HG02884 (cell line): ENCODE measurements around the gene USP22.
"Not testable (repeated sequence)": the region's sequence is repeated elsewhere in the genome, so short reads cannot be mapped to it uniquely, and the experiment has no call there.

ENCODE experiments used
- ATAC-seq: cut with Tn5 transposase; IDR thresholded peaks from one replicate; pipeline ENCODE4 v1.9.1; 2021; ENCODE audit warnings: mild to moderate bottlenecking, moderate library complexity; ENCODE audit not compliant: unreplicated experiment

USP22 gene

DNA sequence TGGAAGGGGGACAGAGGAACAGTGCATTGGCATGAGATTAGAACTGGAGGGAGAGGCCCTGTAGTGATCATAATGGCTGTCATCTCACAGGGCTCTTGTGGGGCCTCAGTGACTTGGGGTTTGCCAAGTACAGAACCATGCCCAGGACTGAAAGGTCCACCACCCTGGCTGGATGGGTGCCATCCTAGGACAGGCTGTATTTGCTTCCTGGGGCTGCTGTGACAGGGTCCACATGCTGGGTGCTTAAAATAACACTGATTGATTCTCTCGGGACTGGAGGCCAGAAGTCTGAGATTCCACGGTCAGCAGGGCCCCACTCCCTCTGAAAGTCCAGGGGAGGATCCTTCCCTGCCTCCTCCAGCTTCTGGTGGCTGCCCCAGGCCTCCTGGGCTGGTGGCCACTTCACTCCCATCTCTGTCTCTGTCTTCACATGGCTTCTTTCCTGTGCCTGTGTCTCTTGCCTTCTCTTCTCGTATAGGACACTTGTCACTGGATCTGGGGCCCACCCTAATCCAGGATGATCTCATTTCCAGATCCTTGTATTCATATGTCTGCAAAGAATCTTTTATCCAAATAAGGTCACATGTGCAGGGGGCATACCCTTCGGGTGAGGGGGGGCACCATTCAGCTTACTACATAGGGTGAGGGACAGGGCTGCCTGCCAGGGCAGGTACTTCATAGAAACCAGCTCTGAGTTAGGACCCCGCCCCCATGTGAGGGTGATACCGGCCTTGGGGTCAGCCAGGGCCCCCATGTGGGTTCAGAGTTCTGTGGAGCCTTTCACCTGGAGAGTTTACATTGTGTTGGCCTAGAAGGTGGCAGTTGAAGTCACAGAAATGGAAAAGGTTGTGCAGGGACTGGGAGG lies 52.6 kb downstream of the USP22 start:
- ATAC-seq: no peak

DNA sequence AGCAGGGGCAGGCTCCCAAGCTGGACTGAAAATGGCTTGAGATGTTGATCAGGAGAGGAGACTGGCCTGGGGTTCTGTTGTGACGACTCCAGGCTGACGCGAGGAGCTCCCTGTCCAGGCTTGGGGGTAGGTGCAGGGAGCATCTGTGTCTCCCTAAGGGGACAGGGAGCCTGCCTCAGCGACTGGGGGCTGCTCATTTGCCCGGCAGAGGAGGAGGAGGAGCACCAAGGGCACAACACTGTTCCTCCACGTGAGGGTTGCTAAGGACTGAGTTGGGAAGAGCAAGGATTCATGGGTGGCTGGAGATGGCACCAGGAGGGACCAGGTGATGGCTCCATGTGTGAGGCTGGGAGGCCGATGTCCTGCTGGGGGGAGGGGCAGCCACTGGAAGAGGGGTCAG lies 53.3 kb downstream of the USP22 start:
- ATAC-seq: no peak

- no peak for ATAC-seq
Observed at GRCh38 chr17:20988896-20989295, 53.9 kb downstream of the USP22 start.

- no peak for ATAC-seq
Observed at GRCh38 chr17:20988001-20988636, 54.7 kb downstream of the USP22 start.

DNA sequence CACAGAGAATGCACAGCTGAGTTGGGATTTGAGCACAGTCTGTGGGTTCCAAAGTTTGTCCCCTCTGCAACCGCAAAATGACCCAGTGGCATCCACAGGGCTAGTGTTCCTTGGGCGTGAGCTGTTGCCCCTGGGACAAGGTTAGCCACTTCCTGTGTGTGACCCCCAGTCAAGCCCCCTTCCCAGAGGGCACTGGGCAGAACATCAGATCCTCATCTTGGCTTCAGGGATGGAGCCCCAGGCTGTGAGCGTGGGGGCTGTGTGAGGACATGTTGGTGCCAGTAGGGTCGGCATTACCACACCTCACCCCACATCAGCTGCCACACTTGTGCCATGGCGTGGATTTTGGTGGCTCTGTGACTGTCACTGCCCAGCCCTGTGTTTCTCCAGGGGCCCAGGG lies 55.3 kb downstream of the USP22 start:
- no peak for ATAC-seq

GRCh38 chr17:20986767-20987510 lies 55.9 kb downstream of the USP22 start:
- no peak for ATAC-seq

- ATAC-seq: no peak
Observed at GRCh38 chr17:20983359-20983637, 59.5 kb downstream of the USP22 start.

DNA sequence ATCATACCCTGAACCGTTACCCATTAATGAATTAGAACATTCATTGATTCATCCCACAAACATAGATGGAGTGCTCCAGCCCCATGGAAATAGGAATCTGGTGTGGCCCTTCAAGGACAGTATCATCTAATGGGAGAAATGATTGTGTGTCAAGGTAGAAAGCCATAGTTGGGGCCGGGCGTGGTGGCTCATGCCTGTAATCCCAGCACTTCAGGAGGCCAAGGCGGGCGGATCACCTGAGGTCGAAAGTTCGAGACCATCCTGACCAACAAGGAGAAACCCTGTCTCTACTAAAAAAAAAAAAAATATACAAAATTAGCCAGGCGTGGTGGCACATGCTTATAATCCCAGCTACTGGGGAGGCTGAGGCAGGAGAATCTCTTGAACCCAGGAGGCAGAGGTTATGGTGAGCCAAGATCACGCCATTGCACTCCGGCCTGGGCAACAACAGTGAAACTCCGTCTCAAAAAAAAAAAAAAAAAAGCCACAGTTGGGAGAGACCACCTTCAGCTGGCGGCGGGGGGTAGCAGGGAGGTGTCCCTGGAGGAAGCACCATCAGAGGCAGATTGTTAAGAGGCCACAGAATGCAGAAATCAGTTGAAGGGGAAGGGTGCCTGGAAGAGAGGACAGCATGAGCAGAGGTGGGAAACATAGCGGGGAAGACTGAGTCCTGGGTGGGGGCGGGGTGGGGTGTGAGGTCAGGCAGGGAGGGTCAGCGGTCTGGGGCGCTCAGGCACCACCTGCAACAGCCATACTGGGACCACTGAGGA lies 60.0 kb downstream of the USP22 start:
- ATAC-seq: no peak

GRCh38 chr17:20981046-20981920 lies 61.5 kb downstream of the USP22 start:
- ATAC-seq: no peak

DNA sequence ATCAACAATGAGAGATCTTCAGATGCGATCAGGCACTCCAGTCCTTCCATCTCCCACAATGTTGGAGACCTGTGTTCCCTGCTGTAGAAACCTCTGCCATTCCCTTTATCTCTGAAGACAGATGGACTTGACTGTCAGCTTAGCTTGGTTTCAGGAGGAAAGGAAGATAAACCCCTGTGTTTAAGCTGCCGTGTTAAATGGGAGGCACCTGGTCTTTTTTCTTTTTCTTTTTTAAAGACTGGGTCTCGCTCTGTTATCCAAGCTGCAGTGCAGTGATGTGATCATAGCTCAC lies 63.1 kb downstream of the USP22 start:
- ATAC-seq: no peak

DNA sequence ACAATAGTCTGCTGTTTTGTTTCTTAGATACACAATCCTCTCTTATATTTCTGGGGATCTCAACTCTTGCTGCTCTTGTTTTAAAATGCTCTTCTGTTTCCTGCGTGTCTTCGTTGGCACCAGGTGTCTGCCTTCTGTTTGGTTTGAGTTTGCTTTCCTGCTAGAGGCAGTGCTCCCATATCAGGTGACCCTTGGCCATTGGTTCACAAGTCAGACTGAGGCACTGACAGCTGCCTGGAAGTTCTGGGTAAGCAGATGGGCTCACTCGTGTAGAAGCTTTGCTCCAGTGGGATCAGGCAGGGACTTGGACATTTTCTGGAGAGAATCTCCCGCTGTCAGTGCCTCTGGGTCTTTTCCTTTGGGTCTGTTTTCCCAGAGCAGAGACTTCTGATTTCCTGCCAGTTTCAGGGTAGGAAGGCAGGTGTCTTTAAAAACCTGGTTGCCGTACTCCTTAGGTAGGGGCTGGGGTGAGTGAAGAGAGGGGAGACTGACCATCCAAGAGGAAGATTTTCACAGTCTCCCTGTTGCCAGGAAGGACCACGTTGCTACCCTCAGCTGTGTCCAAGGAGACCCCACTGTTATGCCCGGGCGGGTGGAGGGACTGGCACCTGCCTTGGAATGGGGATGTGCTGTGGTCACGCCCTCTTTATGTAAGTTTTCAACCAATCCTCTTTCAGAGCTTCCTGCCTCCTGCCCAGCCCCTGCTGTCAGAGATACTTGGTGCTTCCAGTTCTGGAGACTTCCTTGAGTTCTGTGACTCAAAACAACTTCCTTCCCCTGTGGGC lies 63.6 kb downstream of the USP22 start:
- ATAC-seq: not testable (repeated sequence)

- ATAC-seq: not testable (repeated sequence)
Observed at GRCh38 chr17:20977609-20978253, 65.1 kb downstream of the USP22 start.

DNA sequence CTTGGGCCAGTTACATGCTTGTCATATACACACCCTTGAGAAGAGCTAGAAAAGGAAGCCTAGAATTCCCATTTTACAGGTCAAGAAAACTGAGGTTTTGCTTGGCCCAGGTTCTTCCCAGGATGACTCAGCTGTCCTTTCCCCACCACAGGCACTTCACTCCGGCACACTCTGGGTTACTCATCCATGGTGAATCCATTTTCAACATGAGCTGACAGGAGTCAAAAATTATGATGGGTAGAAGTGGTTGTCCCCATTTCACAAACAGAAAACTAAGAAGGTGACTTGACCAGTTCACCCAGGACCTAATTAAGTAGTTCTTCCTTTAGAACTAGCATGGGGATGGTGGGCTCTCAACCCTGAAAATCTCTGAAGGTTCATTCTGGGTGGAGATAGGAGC lies 67.2 kb downstream of the USP22 start:
- no peak for ATAC-seq

DNA sequence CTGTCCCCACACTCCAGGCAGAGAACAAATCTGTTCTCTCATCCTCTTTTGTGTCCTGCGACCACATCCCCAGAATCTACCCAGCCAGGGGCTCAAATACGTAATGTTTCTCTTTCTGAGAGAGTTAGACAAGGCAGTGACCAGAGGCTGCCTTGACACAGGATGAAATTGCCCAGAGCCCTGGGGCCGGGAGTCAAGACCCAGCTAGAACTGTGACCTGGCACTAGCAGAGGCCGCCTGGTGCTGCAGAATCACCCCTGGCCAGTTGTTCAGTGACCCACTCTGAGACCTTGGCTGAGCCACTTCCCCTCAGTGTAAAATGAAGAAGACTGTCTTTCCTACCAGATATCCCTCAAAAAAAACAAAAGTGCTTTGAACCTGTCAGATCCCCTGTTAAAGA lies 72.5 kb downstream of the USP22 start:
- ATAC-seq: no peak

DNA sequence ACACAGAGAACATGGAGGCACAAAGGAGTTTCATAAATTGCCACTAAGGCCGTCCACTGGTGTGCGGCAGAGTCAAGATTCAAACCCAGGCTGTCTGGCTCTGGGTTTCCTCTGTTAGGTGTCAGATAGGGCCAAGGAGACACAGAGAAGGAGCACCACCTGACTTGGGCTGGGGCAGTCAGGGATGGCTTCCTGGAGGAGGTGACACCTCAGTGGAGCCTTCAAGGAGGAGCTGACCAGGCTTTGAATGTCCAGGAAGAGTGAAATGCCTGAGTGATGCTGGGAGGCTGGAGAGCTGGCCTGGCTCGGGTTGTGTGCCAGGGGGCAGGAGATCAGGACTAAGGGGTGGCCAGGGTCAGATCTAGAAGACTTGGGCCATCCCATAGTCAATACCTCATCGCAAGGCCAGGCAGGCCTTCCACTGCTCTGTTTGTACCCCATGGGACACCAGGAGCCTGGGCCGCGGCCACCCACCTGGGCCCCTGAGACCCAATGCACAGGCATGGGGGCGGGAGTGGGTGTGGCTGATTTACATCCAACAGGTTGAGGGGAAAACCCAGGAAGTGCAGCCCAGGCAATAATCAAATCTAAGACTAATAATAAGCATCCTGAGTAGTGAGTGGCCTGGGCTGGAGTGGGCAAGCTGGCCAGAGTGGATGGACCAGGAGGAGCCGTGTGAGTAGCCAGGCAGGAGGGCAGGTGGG lies 73.7 kb downstream of the USP22 start:
- no peak for ATAC-seq

GRCh38 chr17:20967776-20968175 lies 75.0 kb downstream of the USP22 start:
- ATAC-seq: no peak

DNA sequence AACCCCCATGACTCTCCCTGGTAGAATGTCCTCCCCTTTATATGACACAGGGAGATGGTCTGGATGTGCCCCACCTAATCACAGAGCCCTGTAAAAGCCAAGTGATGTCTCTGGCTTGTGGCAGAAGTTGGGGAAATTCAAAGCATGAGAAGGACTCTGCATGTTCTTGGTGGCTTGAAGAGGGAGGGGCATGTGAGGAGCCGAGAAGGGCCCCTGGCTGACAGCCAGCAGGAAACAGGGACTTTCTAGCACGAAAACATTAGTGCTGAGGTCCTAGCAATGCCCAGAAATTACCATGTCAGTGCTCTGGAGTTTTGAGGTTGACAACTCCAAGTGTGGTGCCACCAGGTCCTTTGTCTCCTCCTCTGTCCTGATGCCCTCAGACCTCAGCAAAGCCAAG lies 75.9 kb downstream of the USP22 start:
- ATAC-seq: peak; percentile 67

DNA sequence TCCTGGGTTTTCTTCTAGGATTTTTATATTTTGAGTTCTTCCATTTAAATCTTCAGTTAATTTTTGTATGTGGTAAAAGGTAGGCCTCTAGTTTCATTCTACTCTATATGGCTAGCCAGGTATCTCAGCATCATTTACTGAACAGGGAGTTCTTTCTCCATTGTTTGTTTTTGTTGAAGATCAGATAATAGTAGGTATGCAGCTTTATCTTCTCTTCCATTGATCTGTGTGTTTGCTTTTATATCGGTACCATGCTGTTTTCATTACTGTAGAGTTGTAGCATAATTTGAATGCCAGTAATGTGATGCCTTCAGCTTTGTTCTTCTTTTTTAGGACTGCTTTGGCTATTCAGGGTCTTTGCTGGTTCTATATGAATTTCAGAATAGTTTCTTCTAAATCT lies 77.3 kb downstream of the USP22 start:
- no peak for ATAC-seq

- ATAC-seq: no peak
Observed at GRCh38 chr17:20961586-20961985, 81.2 kb downstream of the USP22 start.
